ENCODE measurements around the gene SLX9. TPM values are rescaled to one million over a fixed set of nuclear protein-coding genes. Genes with fewer than 3 reads are reported as not detected.

SLX9 gene
- total RNA-seq, 1 donor from 2014 or later = 38.8 TPM

- DNase-seq (ENCODE audit: low read depth) (no peak), FAIRE-seq (no peak)
- no peak overlapping the region for H3K9ac ChIP-seq (ENCODE audit: low read length)
- H3K36me3 ChIP-seq (ENCODE audit: insufficient read depth, low read length) = no peaks in the 10 kb centered on the region
- peaks cover 1% of the 10 kb centered on the region for H3K4me1 Mint-ChIP-seq (ENCODE audit: low read depth, unreplicated experiment)
- peaks cover 10% of the 10 kb centered on the region for H3K4me1 ChIP-seq (ENCODE audit: insufficient read depth, low read length)
- no peak for TF ChIP-seq EZH2 (IDR thresholded peaks at IDR 0.05; ENCODE audit: insufficient read depth, low read length)
- no peak for TF ChIP-seq CTCF (IDR thresholded peaks at IDR 0.05; ENCODE audit: insufficient read depth, low read depth, low read length)
- H3K9me3 ChIP-seq (ENCODE audit: insufficient read depth, low read depth, low read length) = no peaks in the 10 kb centered on the region
- no peak overlapping the region for H2AFZ ChIP-seq (ENCODE audit: low read depth, low read length)
- H3K27me3 Mint-ChIP-seq (ENCODE audit: low read depth, unreplicated experiment) = peaks cover 76% of the 10 kb centered on the region
- H4K20me1 ChIP-seq (ENCODE audit: insufficient read depth, low read length) = no peaks in the 10 kb centered on the region
- H3K9me3 Mint-ChIP-seq (ENCODE audit: unreplicated experiment) = peaks cover 2% of the 10 kb centered on the region
- H3K27ac Mint-ChIP-seq (ENCODE audit: unreplicated experiment) = no peak overlapping the region
- no peak overlapping the region for H3K4me2 ChIP-seq (ENCODE audit: low read length)
- no peak overlapping the region for H3K27ac ChIP-seq (ENCODE audit: low read depth, low read length)
- no peak overlapping the region for H3K4me3 Mint-ChIP-seq (ENCODE audit: unreplicated experiment)
- no peaks in the 10 kb centered on the region for H3K36me3 Mint-ChIP-seq (ENCODE audit: low read depth, unreplicated experiment)
- no peaks in the 10 kb centered on the region for H3K79me2 ChIP-seq (ENCODE audit: insufficient read depth, low read length)
- no peak overlapping the region for H3K4me3 ChIP-seq (ENCODE audit: insufficient read depth, low read depth, low read length)
- peaks cover 37% of the 10 kb centered on the region for H3K27me3 ChIP-seq (ENCODE audit: insufficient read depth, low read length)
Observed at GRCh38 chr21:44918581-44919033, 21.2 kb upstream of the SLX9 start.

GRCh38 chr21:44919111-44919912 lies 20.5 kb upstream of the SLX9 start:
- no peak overlapping the region for H2AFZ ChIP-seq (ENCODE audit: low read depth, low read length)
- peaks cover 1% of the 10 kb centered on the region for H3K4me1 Mint-ChIP-seq (ENCODE audit: low read depth, unreplicated experiment)

More at GRCh38 chr21:44919111-44919912, 20.5 kb upstream of the SLX9 start:
- TF ChIP-seq EZH2 (IDR thresholded peaks at IDR 0.05; ENCODE audit: insufficient read depth, low read length) (no peak), CTCF (IDR thresholded peaks at IDR 0.05; ENCODE audit: insufficient read depth, low read depth, low read length) (no peak)
- Mint-ChIP-seq H3K4me3 (ENCODE audit: unreplicated experiment) (no peak overlapping the region), H3K9me3 (ENCODE audit: unreplicated experiment) (peaks cover 2% of the 10 kb centered on the region), H3K36me3 (ENCODE audit: low read depth, unreplicated experiment) (no peaks in the 10 kb centered on the region), H3K27ac (ENCODE audit: unreplicated experiment) (no peak overlapping the region), H3K27me3 (ENCODE audit: low read depth, unreplicated experiment) (peaks cover 81% of the 10 kb centered on the region)
- Histone ChIP-seq H3K4me2 (ENCODE audit: low read length) (no peak overlapping the region), H3K9me3 (ENCODE audit: insufficient read depth, low read depth, low read length) (no peaks in the 10 kb centered on the region), H3K9ac (ENCODE audit: low read length) (no peak overlapping the region), H3K36me3 (ENCODE audit: insufficient read depth, low read length) (no peaks in the 10 kb centered on the region), H3K79me2 (ENCODE audit: insufficient read depth, low read length) (no peaks in the 10 kb centered on the region), H3K27ac (ENCODE audit: low read depth, low read length) (no peak overlapping the region), H3K4me3 (ENCODE audit: insufficient read depth, low read depth, low read length) (no peak overlapping the region), H3K27me3 (ENCODE audit: insufficient read depth, low read length) (peaks cover 43% of the 10 kb centered on the region), H4K20me1 (ENCODE audit: insufficient read depth, low read length) (no peaks in the 10 kb centered on the region), H3K4me1 (ENCODE audit: insufficient read depth, low read length) (peaks cover 10% of the 10 kb centered on the region)
- DNase-seq (ENCODE audit: low read depth) (no peak), FAIRE-seq (no peak)

All from astrocyte (in vitro differentiated cells and primary cell).